Gastrocnemius medialis (tissue), 4 donors: Measurements from ENCODE around the gene APBB3.

Experiments used
- CTCF ChIP-seq, 5 experiments: fragments of 450-650 bp in 3 of 5; fragments of 200-600 bp in 2 of 5; sonication (generic) in 2 of 5; IDR thresholded peaks in 4 of 5; conservative IDR thresholded peaks in 1 of 5; 1 replicate in 4 of 5; 2 replicates in 1 of 5; pipeline ENCODE4 v1.5.1; 2016 to 2019; ENCODE audit warnings: antibody characterized with exemption in 5 of 5, mild to moderate bottlenecking in 3 of 5, moderate library complexity in 3 of 5
- POLR2A ChIP-seq, 2 donors: fragments of 450-650 bp; IDR thresholded peaks; one replicate each; pipeline ENCODE4 v1.6.1; 2017; ENCODE audit warnings: antibody characterized with exemption in 2 of 2, mild to moderate bottlenecking in 2 of 2, moderate library complexity in 2 of 2

GRCh38 chr5:140542972-140543371 lies 21.4 kb downstream of the APBB3 start:
- no peak for TF ChIP-seq CTCF (IDR thresholded peaks at IDR 0.05 in 4 of 5, conservative IDR thresholded peaks at IDR 0.05 in 1 of 5)
- TF ChIP-seq POLR2A (IDR thresholded peaks at IDR 0.05), result no peak
